ENCODE results near the gene ANKRD33B.
A peak's percentile ranks its signal among the peaks of the same experiment; 100 is the strongest.
"Not testable (repeated sequence)": the region's sequence is repeated elsewhere in the genome, so short reads cannot be mapped to it uniquely, and the experiment has no call there.

ANKRD33B gene

DNA sequence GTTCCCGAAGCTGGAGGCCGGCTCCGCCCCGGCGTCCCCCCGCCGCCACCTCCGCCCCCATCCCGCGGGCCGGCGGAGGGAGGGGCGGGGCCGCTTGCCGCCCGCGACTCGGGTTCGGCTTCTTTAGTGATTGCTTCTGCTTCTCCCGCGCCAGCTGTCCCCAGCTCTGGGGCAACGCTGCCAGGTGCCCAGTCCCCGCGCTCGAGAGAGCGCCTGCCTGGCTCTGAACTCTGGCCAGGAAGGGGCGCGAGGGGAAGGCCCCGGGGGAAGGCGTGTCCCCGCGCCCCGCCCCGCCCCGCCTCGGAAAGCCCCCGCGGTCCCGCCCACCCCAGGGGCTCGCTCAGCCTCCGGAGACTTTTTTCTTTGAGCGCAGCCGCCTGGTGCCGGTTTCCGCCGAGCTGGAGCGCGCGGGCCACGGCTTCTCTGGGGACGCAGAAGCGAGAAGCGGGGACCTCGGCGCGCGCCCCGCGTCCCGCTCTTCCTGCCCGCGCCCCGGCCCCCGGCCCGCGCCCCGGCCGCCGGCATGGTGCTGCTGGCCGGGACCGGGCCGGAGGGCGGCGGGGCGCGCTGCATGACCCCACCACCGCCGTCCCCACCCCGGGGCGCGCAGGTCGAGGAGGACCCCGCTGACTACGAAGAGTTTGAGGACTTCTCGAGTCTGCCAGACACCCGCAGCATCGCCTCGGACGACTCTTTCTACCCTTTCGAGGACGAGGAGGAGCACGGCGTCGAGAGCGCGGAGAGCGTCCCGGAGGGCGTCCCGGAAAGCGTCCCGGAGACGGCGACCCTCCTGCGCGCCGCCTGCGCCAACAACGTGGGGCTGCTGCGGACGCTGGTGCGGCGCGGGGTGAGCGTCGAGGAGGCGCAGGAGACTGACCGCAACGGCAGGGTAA, at the start of gene ANKRD33B:
Gene ANKRD33B, plus strand, starts transcription at position 126 of the 893 bp plus-strand sequence. Its CDS starts 398 bp downstream, at position 524.
- DNase-seq: peak; percentile 78

DNA sequence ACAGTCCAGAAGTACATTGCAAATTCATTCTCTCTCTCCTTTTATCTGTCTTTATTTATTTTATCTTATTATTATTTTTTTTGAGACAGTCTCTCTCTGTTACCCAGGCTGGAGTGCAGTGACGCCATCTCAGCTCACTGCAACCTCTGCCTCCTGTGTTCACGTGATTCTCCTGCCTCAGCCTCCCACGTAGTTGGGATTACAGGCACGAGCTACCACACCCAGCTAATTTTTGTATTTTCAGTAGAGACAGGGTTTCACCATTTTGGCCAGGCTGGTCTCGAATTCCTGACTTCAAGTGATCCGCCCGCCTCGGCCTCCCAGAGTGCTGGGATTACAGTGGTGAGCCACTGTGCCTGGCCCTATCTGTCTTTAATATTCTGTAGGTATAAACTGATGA, 49.3 kb upstream of the ANKRD33B start:
- not testable (repeated sequence) for DNase-seq

DNA sequence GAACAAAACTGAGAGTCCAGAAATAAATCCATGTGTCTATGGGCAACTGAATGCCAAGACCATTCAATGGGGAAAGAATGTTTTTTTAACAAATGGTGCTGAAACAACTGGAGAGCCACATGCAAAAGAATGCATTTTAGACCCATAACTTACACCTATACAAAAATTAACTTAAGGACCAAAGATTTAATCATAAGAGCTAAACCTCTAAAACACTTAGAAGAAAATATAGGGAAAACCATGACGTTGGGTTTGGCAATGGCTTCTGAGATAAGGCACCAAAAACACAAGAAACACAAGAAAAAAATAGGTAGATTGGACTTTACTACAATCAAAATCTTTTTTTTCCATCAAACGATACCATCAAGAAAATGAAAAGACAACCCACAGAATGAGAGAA, 48.4 kb upstream of the ANKRD33B start:
- DNase-seq: no peak

DNA sequence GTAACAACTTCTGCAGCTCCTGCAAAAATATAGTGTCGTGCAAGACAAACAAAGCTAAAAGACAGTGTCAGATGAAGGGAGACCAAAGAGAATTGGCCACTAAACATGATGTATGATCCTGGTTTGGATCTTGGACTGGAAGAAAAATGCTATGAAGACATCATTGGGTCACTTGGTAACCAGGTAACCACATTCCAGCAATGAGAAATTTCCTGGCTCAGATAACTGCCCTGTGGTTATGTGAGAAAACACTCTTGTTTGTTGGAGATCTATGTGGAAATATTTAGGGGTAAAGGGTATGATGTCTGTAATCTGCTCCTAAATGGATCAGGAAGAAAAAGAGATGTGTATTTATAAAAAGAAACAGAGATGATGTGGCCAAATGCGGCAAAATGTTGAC, 45.5 kb upstream of the ANKRD33B start:
- DNase-seq: no peak

DNA sequence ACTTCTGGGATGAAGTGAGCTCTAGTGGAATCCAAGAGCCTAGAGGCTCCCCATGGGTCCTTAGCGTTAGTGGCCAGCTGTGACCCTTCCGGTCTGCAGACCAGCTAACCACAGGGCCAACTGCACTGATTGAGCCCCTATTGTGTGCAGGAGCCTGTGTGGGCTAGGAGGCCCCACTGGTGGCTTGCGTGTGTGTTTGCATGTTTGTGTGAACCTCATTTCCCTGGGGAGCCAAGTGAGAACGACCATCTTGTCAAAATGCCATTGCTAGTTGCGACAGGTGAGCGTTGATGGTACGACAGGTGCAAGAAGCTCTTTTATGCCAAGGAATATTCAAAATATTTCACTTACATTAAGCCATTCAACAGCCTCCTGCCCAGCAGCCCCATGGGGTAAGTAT, 44.1 kb upstream of the ANKRD33B start:
- no peak for DNase-seq

DNA sequence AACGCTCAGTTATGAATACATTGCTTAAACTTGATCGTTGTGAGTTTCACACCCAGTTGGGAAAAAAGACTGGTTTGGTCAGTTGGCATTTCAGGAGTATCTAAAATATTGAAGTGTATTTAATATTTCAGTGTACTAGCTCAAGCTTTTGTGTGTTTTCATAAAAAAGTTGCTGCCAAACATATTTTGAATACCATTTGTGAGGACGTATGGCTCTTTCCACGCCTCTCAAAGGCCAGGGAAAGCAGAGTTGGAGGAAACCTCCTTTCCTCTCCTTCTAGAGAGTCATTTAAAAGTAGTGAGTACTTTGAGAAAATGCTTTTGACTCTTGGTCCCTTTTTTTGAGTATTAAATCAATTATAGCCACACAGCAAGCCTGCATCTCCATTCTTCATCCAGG, 43.2 kb upstream of the ANKRD33B start:
- DNase-seq: no peak

DNA sequence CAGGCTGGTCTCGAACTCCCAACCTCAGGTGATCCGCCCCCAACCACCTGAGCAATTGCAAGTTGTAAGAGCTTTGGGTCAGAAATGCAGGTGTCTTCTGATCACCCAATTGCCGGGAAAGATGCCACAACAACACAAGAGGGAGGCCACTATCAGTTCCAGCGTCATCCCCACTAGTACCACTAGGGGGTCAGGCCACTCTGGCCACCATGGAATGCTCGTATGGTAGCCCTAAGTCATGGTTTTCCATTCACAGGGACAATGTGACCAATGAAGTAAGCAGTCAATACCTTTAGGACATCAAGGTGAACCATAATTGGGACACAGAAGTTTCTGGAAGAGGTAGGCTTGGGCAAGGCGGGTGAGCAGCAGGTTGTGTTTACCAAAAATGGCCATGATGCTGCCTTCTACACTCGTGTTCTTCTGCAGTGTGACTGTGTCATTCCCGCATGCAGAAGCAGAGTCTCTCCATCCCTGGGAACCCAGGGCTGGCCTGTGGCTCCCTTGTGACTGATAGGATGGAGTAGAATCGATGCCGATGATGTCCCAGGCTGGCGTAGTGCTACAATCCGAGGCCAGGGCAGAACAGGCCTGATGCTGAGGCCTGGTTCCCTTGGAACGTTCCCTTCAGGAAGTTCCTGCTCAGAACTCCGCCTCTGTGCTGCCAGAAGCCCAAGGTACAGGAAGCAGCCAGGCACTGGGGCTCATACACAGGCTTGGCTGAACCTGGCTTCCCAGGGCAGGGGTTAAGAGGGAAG, 42.2 kb upstream of the ANKRD33B start:
- no peak for DNase-seq

DNA sequence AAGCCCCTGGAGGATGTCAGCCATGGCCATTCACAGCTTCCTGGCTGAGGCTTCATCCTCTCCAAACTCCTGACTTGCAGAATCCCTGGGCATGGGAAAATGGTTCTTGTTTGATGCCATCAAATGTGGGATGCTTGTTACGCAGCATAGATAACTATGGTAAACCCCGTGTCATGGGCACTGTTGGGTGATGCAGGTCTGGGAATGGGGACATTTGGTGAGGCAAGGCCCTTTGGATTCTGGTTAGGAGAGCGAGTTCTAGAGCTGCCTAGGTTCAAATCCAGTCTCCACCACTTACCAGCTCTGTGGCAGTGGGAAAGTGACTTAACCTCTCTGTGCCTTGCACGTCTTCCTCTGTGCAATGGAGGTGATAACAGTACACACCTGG, 41.7 kb upstream of the ANKRD33B start:
- no peak for DNase-seq

DNA sequence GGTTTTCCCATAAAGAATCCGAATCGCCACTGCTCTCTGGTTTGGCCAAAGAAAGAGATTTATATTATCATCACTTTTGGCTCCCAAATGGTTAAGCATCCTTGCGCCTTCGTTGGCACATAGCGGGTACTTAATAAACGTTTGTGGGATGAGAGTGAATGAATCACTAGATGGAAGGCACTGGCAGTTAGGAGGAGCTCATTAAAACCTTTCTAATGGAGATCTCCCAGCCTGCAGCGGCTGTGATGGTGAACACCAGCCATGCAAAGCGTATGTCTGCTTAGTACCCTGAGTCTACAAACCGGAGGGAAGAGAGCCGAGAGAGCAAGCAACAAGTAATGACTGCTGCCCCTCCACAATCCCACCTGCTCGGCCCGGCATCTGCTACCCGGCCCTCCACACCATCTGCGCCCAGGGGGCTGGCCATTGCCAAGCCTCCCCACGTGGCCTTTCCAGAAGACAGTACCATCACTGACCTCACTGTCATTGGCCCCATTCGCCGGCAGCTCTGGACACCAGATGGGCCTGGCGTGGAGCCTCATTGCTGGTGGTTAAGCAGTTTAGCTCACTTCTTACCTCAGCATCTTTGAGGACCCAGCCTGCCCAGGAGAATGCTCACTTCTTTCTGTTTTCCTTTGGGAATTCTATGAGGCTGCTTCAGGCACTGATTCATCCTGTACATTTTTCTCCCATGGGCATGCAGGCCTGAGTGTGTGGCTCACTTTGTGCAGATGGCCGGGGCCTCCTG, 39.3 kb upstream of the ANKRD33B start:
- no peak for DNase-seq

DNA sequence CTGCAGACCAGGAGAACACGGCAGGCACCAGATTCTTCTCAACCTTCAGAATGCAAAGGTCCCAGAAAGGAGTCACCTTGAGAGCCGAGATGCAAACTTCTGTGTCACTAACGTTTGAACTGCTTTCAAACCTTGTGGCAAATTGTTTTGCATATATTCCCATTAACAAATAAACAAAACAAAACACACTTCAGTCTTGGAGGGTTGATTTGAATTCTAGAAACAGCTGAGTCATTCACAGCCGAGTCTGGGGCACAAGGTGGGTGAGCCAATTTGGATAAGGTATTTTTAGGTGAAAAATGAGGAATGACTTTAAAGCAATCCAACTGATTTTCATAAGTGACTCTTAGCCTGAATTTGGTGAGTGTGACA, 38.8 kb upstream of the ANKRD33B start:
- DNase-seq: no peak

DNA sequence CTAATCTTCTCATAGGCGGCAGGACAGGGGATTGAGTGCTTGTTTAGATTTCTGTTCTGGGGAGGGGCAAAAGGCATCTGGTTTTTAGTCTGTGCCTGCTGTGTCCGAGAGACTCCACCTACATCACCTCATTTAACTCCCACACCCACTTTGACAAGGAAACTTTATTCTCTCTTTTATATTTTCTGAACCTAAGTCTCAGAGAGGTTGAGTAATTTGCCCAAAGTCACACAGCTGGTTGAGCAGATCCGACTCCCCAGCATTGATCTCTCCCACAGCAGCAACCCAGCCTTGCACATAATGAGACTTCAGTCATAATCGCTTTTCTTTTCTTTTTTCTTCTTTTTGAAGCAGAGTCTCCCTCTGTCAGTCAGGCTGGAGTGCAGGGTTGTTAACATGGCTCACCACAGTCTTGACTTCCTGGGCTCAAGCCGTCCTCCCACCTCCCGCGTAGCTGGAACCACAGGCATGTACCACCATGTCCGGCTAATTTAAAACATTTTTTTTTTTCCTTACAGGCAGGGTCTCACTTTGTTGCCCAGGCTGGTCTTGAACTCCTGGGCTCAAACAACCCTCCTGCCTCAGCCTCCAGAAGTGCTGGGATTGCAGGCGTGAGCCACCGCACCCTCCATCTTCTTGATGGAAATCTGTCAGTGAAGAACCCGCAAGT, 36.5 kb upstream of the ANKRD33B start:
- DNase-seq: no peak

DNA sequence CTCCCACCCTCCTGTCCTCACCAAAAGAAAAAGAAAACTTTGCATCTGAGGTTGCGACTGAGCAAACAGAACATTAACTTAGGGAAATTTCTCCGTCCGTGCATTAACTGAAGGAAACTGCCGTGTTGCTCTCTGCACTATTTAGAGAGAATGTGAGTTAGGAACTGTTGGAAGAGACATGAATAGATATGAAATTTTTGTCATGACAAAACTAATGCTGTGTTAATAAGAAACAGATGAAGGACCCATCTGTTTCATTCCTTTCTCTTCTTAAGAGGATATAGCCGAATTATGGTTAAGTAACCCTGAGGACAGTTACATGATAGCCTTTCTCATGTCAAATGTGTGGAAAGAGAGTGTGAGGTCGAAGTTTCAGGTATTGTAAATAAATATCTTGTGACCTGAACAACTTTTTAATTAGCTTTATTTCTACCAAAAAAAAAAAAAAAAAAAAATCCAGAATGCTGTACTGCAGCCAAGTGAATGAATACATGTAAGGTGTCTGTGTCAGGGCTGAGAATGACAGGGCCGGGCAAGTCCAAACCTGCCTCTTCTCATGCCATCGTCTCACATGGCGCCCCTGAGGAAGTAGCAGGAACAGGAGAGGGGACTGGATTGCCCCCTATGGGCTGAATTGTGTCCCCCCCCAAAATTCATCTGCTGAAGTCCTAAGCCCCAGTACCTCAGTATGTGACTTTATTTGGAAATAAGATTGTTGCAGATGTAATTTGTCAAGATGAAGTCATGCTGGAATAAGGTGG, 35.6 kb upstream of the ANKRD33B start:
- no peak for DNase-seq

DNA sequence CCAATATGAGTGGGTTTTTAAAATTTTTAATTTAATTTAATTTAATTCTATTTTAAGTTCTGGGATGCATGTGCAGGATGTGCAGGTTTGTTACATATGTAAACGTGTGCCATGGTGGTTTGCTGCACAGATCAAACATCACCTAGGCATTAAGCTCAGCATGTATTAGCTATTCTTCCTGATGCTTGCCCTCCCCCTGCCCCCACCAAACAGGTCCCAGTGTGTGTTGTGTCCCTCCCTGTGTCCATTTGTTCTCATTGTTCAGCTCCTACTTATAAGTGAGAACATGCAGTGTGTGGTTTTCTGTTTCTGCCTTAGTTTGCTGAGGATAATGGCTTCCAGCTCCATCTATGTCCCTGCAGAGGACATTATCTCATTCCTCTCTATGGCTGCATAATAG, 35.0 kb upstream of the ANKRD33B start:
- no peak for DNase-seq

DNA sequence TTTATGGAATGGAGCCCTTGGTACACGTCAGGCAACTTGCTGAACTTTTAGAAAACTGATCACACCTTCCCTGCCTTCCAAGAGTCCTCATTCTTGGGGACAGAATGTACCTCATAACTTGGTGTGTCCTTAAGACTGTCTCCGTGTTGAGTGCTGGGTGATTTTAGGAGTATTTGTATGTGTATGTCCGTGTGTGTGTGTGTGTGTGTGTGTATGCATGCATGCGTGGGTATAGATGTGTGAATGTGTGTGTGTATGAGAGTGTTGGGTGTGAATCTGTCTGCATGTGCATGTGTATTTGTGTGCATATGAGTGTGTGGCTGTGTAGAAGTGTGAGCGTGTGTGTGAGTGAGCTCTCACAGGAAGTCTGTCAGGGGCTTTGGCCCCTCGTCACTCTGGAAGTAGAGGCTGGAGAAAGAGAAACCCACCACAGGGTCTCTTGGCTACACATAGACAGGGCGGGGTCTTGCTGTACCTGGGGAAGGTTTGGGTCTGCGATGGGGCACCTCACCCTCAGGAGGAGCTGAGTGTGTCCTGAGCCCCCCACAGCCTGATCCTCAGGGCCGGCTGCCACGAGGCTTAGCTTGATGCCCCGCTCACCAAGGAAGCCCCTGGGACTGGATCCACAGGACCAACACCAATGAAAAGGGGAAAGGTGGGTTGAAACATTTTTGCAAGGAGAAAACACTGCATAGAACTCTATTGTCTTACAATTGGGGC, 33.1 kb upstream of the ANKRD33B start:
- DNase-seq: no peak

DNA sequence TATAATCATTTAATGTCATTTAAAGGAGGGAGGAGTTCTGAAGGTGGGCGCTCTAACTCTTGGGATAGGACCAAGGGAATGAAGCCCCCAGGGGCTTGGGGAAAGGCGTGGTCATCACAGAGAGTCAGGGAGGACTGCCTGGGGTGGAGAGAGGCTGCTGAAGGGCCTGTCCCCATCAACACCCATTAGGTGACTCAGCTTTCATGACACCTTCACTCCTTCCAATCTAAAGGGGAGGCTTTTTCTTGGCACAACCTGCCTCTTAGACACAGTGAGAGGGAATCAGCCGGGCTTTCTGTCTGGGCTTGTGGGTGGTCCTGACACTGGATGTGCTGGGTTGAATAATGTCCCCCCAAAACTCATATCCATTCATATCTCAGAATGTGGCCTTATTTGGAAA, 31.4 kb upstream of the ANKRD33B start:
- no peak for DNase-seq

DNA sequence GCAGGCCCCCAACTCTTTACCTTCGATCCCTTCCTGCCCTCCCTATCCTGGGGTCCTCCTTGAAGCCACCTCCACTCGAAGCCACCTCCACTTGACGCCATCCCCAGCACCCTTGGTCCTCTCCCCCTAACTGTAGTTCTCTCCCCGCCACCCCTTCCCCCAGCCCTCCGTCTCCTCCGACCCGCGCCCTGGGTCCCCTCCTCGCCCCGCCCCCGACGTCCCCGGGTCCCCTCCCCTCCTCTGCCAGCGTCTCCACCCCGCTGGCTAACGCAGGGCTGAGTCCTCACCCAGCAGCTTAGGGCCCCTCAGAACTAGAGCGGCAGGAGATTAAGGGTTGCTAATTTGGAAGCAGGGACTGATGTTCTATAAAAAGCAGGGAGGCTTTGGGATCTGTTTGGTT, 30.6 kb upstream of the ANKRD33B start:
- no peak for DNase-seq

DNA sequence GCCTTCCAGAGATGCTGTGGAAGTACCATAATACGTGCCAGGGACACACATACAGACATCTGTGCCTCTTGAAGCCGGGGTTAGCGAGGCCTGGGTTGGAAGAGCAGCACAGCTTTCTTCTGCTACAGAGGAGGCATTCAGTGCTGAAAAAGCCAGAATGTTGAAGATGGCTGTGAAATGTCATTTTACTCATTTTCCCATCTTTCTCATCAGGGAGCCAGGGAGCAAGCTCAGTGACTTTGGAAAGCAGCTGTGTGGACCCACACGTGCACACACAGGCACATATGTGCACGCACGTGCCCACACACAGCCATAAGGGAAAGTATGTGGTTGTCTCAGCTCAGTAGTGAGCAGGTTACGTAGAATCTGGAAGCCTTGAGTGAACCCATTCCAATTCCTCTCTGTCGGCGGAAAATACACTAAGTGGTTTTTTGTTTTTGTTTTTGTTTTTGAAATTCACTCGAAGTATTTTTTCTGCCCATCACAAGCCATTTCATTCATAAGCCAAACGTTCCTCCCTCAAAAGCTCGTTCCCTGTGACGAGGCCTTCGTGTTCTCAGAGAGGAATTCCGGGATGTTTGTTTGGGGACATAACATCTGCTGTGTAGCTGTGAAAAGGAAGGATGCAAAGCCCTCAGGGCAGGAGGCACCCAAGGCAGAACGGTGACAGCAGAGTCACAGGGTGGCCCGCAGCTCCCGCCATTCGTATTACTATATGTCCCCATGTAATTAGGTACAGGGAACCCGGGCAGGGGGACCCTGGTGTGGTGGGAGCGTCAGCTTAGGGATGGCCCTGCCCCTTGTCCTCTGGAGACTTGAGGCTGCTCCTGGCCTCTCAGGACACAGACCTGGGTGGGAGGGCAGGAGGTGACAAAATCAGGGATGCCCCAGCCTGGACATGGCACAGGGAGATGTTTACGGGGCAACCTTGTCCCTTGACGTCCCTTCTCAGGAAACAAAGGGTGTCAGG, 29.0 kb upstream of the ANKRD33B start:
- DNase-seq: no peak

DNA sequence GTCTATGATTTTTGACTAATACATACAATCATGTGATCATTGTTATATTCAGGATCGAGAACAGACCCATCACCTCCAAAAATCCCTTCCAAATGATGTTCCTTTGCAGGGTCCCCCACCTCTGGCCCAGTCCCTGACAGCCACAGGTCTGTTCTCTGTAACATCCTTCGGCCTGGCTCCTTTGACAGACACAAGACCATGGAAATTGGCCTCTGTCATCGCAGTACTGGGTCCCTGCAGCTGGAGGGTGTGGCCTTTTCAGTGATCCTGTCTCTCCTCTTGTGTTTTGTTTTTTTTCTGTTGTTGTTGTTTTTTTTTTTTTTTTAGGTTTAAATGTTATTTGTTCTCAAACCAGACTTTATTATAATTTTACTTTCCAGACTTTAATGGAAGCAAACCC, 27.4 kb upstream of the ANKRD33B start:
- DNase-seq: no peak

DNA sequence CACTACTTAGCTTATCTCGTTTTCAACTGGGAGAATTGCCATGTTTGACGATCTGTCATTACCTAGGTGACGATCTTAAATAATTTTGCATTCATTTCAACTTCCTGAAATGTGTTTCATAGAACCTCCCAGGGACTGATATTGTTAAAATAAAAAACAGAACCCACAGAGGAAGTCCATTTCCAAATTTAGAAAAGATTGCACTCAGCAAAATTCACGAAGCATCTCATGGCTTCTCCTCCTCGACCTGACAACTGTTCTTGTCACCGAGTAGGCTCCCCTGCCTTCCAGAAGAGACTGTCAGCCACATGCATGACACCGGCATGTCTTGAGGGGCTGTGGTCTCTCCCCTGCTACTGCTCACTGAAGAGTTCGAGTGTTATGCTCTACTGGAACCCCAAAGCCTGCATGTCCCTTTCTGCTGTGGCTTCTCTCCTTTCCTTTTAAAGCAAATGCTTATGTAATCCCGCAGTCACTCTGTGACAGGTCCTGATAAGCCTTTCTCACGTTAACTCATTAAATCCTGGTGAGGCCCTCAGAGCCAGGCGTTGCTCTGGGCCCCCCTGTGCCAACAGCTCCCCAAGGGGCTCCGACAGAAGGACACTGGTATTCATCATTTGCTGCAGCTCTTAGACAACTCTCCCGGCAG, 26.8 kb upstream of the ANKRD33B start:
- no peak for DNase-seq

DNA sequence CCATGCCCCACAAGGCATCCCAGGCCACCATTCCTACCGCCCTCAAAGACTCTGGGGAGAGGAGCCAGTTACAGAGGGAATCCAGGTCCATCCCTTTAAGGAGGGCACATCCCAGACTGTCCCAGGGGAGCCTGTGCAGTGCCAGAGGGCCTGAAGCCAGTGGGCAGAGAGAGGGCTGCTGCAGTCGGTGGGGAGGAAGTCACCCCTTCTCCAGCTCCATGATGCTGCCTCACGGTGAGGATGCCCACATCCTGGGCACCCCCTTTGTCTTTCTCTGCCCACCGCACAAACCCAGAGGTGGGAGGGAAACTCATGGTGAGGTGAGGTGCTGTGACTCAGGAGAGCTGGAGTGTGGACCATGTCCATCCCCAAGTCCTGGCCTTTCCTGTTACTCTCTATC, 26.2 kb upstream of the ANKRD33B start:
- DNase-seq: no peak

Data from activated T-cell treated with anti-CD3 and anti-CD28 coated beads, Interleukin-2, amount 50 U/mL, for 1 hour (primary cell).